Activated T-cell treated with anti-CD3 and anti-CD28 coated beads, Interleukin-2, amount 50 U/mL, for 72 hours (primary cell): ENCODE results near the gene DYNLT2. TPM values are rescaled to one million over a fixed set of nuclear protein-coding genes. Genes with fewer than 3 reads are reported as not detected.

ENCODE experiments used
- ATAC-seq, 2 donors: fragments of 150-1000 bp; cut with Tn5 transposase; replicated peaks in 1 of 2; 2 replicates each; pipeline ENCODE4 v1.10.0; 2021; ENCODE audit warnings: moderate library complexity in 2 of 2, mild to moderate bottlenecking in 1 of 2
- DNase-seq, 2 donors: peaks; one replicate each; pipeline ENCODE4 v3.0.0; 2021 to 2022; ENCODE audit warnings: mixed read lengths in 1 of 2
- H3K27ac Mint-ChIP-seq: one replicate; pipeline ENCODE4 v1.8.0; 2022; ENCODE audit warnings: mild to moderate bottlenecking, moderate library complexity, mixed read lengths
- H3K27me3 Mint-ChIP-seq: one replicate; pipeline ENCODE4 v1.8.0; 2022; ENCODE audit warnings: low read depth, mixed read lengths
- H3K36me3 Mint-ChIP-seq, 2 donors: one replicate each; pipeline ENCODE4 v1.8.0; 2022; ENCODE audit warnings: mixed read lengths in 2 of 2, mild to moderate bottlenecking in 1 of 2; ENCODE audit not compliant: insufficient read depth in 2 of 2
- H3K4me1 Mint-ChIP-seq: one replicate; pipeline ENCODE4 v1.8.0; 2022; ENCODE audit warnings: low read depth, mixed read lengths
- H3K4me3 Mint-ChIP-seq, 2 donors: one replicate each; pipeline ENCODE4 v1.8.0; 2022; ENCODE audit warnings: mild to moderate bottlenecking in 2 of 2, mixed read lengths in 2 of 2, moderate library complexity in 2 of 2
- H3K9me3 Mint-ChIP-seq, 2 donors: one replicate each; pipeline ENCODE4 v1.8.0; 2022; ENCODE audit warnings: mixed read lengths in 2 of 2
- total RNA-seq, 2 donors: library from RNA; stranded (reverse); gene quantifications; one replicate each; pipeline ENCODE4 v1.2.3, GENCODE V29; 2022

DYNLT2 gene
- total RNA-seq, 2 donors from 2014 or later: 1.7 to 2.7 TPM

- H3K36me3 Mint-ChIP-seq: peaks cover 4 to 17% of the 10 kb centered on the region in 2 donors
- H3K4me3 Mint-ChIP-seq: peak overlapping the region; percentile 90 to 91
- peak; percentile 29 to 42 for ATAC-seq
- peak overlapping the region; percentile 92 for H3K27ac Mint-ChIP-seq
- peak; percentile 37 to 49 for DNase-seq
- peaks cover 48% of the 10 kb centered on the region for H3K4me1 Mint-ChIP-seq
- H3K27me3 Mint-ChIP-seq: no peaks in the 10 kb centered on the region
- H3K9me3 Mint-ChIP-seq: no peaks in the 10 kb centered on the region
These were observed 28.8 kb downstream of the DYNLT2 start for GRCh38 chr6:169722362-169723199.

- peaks cover 6 to 28% of the 10 kb centered on the region in 2 donors for H3K36me3 Mint-ChIP-seq
These were observed 31.0 kb downstream of the DYNLT2 start for GRCh38 chr6:169720207-169720855.

GRCh38 chr6:169719117-169719516 is 32.3 kb downstream of the DYNLT2 start:
- Mint-ChIP-seq H3K4me3 (peak overlapping the region in 1 of 2 donors; percentile 49), H3K4me1 (peaks cover 36% of the 10 kb centered on the region), H3K27me3 (no peaks in the 10 kb centered on the region), H3K36me3 (peaks cover 8 to 34% of the 10 kb centered on the region in 2 donors), H3K27ac (peak overlapping the region; percentile 79), H3K9me3 (no peaks in the 10 kb centered on the region)
- ATAC-seq (no peak), DNase-seq (no peak)

More at GRCh38 chr6:169720207-169720855, 31.0 kb downstream of the DYNLT2 start:
- DNase-seq: no peak
- H3K27me3 Mint-ChIP-seq: no peaks in the 10 kb centered on the region
- peak overlapping the region; percentile 52 for H3K27ac Mint-ChIP-seq
- H3K9me3 Mint-ChIP-seq: no peaks in the 10 kb centered on the region
- peak overlapping the region in 1 of 2 donors; percentile 54 for H3K4me3 Mint-ChIP-seq
- ATAC-seq: no peak
- peaks cover 36% of the 10 kb centered on the region for H3K4me1 Mint-ChIP-seq

- Mint-ChIP-seq H3K4me3 (no peak overlapping the region), H3K27me3 (no peaks in the 10 kb centered on the region), H3K4me1 (peaks cover 18% of the 10 kb centered on the region), H3K9me3 (no peaks in the 10 kb centered on the region), H3K36me3 (peaks cover 5 to 38% of the 10 kb centered on the region in 2 donors), H3K27ac (no peak overlapping the region)
- ATAC-seq (no peak), DNase-seq (no peak)
These were observed 36.8 kb downstream of the DYNLT2 start for GRCh38 chr6:169714595-169714994.

GRCh38 chr6:169714178-169714577 is 37.2 kb downstream of the DYNLT2 start:
- Mint-ChIP-seq H3K27me3 (no peaks in the 10 kb centered on the region), H3K27ac (no peak overlapping the region), H3K4me3 (no peak overlapping the region), H3K9me3 (no peaks in the 10 kb centered on the region), H3K36me3 (peaks cover 5 to 35% of the 10 kb centered on the region in 2 donors), H3K4me1 (peaks cover 18% of the 10 kb centered on the region)
- ATAC-seq: peak; percentile 83 to 87
- no peak for DNase-seq

- no peak for DNase-seq
- Mint-ChIP-seq H3K9me3 (no peaks in the 10 kb centered on the region), H3K36me3 (peaks cover 1 to 20% of the 10 kb centered on the region in 2 donors), H3K27me3 (no peaks in the 10 kb centered on the region), H3K4me3 (no peak overlapping the region), H3K27ac (peak overlapping the region; percentile 71), H3K4me1 (peaks cover 39% of the 10 kb centered on the region)
- no peak for ATAC-seq
These were observed 41.4 kb downstream of the DYNLT2 start for GRCh38 chr6:169710009-169710408.

GRCh38 chr6:169709293-169709692 is 42.1 kb downstream of the DYNLT2 start:
- DNase-seq (no peak), ATAC-seq (no peak)
- peaks cover under 1 to 20% of the 10 kb centered on the region in 2 donors for H3K36me3 Mint-ChIP-seq
- peak overlapping the region; percentile 71 for H3K27ac Mint-ChIP-seq
- no peaks in the 10 kb centered on the region for H3K27me3 Mint-ChIP-seq
- no peaks in the 10 kb centered on the region for H3K9me3 Mint-ChIP-seq
- H3K4me3 Mint-ChIP-seq: no peak overlapping the region
- peaks cover 45% of the 10 kb centered on the region for H3K4me1 Mint-ChIP-seq

GRCh38 chr6:169707772-169708171 is 43.6 kb downstream of the DYNLT2 start:
- no peaks in the 10 kb centered on the region for H3K9me3 Mint-ChIP-seq
- H3K27ac Mint-ChIP-seq: peak overlapping the region; percentile 58
- peaks cover 49% of the 10 kb centered on the region for H3K4me1 Mint-ChIP-seq
- ATAC-seq: no peak
- no peaks in the 10 kb centered on the region for H3K27me3 Mint-ChIP-seq
- H3K36me3 Mint-ChIP-seq: peaks cover 3 to 15% of the 10 kb centered on the region in 2 donors
- DNase-seq: no peak
- no peak overlapping the region for H3K4me3 Mint-ChIP-seq

- Mint-ChIP-seq H3K36me3 (peaks cover 4 to 10% of the 10 kb centered on the region in 2 donors), H3K4me1 (peaks cover 61% of the 10 kb centered on the region)
- ATAC-seq: peak in 1 of 2 donors; percentile 4
These were observed 48.5 kb downstream of the DYNLT2 start for GRCh38 chr6:169702840-169703246.

GRCh38 chr6:169701954-169702839 is 49.2 kb downstream of the DYNLT2 start, which contains the start of the genes C6orf120 and WDR27:
Gene C6orf120 (plus strand): TSS chr6:169702126. CDS start chr6:169702460, 334 bp downstream.
Gene WDR27 (minus strand): TSS chr6:169702029. CDS start chr6:169689005, 13,024 bp downstream.
- peak within 1 kb of the TSS; percentile 95 for H3K27ac Mint-ChIP-seq
- peak; percentile 98 to 99 for DNase-seq
- ATAC-seq: peak; percentile 94 to 95
- peak within 1 kb of the TSS; percentile 89 to 97 for H3K4me3 Mint-ChIP-seq
- H3K9me3 Mint-ChIP-seq: no peaks in the 10 kb centered on the region
- peaks cover 4 to 10% of the 10 kb centered on the region in 2 donors for H3K36me3 Mint-ChIP-seq
- H3K27me3 Mint-ChIP-seq: no peaks in the 10 kb centered on the region
- peaks cover 61% of the 10 kb centered on the region for H3K4me1 Mint-ChIP-seq

More at GRCh38 chr6:169702840-169703246, 48.5 kb downstream of the DYNLT2 start:
- H3K27ac Mint-ChIP-seq: peak overlapping the region; percentile 95
- H3K27me3 Mint-ChIP-seq: no peaks in the 10 kb centered on the region
- no peak for DNase-seq
- H3K4me3 Mint-ChIP-seq: peak overlapping the region; percentile 89 to 97
- no peaks in the 10 kb centered on the region for H3K9me3 Mint-ChIP-seq

GRCh38 chr6:169701311-169701953 is 49.9 kb downstream of the DYNLT2 start:
- peaks cover 4 to 9% of the 10 kb centered on the region in 2 donors for H3K36me3 Mint-ChIP-seq
- no peak for DNase-seq
- H3K27me3 Mint-ChIP-seq: no peaks in the 10 kb centered on the region
- H3K4me1 Mint-ChIP-seq: peaks cover 57% of the 10 kb centered on the region
- no peaks in the 10 kb centered on the region for H3K9me3 Mint-ChIP-seq
- ATAC-seq: no peak
- peak overlapping the region; percentile 89 to 97 for H3K4me3 Mint-ChIP-seq
- peak overlapping the region; percentile 89 for H3K27ac Mint-ChIP-seq

- no peaks in the 10 kb centered on the region for H3K9me3 Mint-ChIP-seq
- peaks cover 46% of the 10 kb centered on the region for H3K4me1 Mint-ChIP-seq
- H3K4me3 Mint-ChIP-seq: peak overlapping the region; percentile 60 to 89
- no peaks in the 10 kb centered on the region for H3K27me3 Mint-ChIP-seq
- no peak for DNase-seq
- H3K36me3 Mint-ChIP-seq: peaks cover 8 to 9% of the 10 kb centered on the region in 2 donors
- peak overlapping the region; percentile 82 for H3K27ac Mint-ChIP-seq
- ATAC-seq: no peak
These were observed 51.1 kb downstream of the DYNLT2 start for GRCh38 chr6:169700296-169700695.
